Ectodermal cell (in vitro differentiated cells): ENCODE results near the gene ZNF263.
A peak's percentile ranks its signal among the peaks of the same experiment; 100 is the strongest.

ENCODE experiments used
- H3K27ac ChIP-seq: 2 replicates; pipeline ENCODE4 v1.7.0; 2013; ENCODE audit warnings: mild to moderate bottlenecking, low read depth, low read length; ENCODE audit not compliant: insufficient read depth, poor library complexity, severe bottlenecking
- H3K27me3 ChIP-seq: 2 replicates; pipeline ENCODE4 v1.7.0; 2013; ENCODE audit warnings: mild to moderate bottlenecking, low read length; ENCODE audit not compliant: insufficient read depth, control insufficient read depth, poor library complexity, severe bottlenecking
- H3K36me3 ChIP-seq: one replicate; pipeline ENCODE4 v1.7.0; 2013; ENCODE audit warnings: low read length; ENCODE audit not compliant: control insufficient read depth, insufficient read depth
- H3K4me1 ChIP-seq: one replicate; pipeline ENCODE4 v1.7.0; 2013; ENCODE audit warnings: low read length; ENCODE audit not compliant: control insufficient read depth, insufficient read depth
- H3K4me3 ChIP-seq: 2 replicates; pipeline ENCODE4 v1.7.0; 2013; ENCODE audit warnings: low read depth, low read length, control low read depth; ENCODE audit not compliant: insufficient read depth
- H3K9me3 ChIP-seq: 2 replicates; pipeline ENCODE4 v1.7.0; 2013; ENCODE audit warnings: mild to moderate bottlenecking, low read length, moderate library complexity; ENCODE audit not compliant: control insufficient read depth
- WGBS, 2 experiments: methylation state at CpG; one replicate each; pipeline ENCODE4 v1.1.7; 2013; ENCODE audit warnings: missing lambda C conversion rate in 2 of 2; 5-methylcytosine and 5-hydroxymethylcytosine counted together

The ZNF263 gene

GRCh38 chr16:3248596-3248995, 34.7 kb upstream of the ZNF263 start:
- Histone ChIP-seq H3K4me3 (no peak overlapping the region), H3K27ac (no peak overlapping the region), H3K9me3 (no peaks in the 10 kb centered on the region), H3K4me1 (no peaks in the 10 kb centered on the region), H3K36me3 (no peaks in the 10 kb centered on the region), H3K27me3 (no peaks in the 10 kb centered on the region)
- WGBS, 2 experiments: 79% methylated on average over 5 of the region's 5 CpGs

- no peaks in the 10 kb centered on the region for H3K27me3 ChIP-seq
- H3K36me3 ChIP-seq: no peaks in the 10 kb centered on the region
- no peak overlapping the region for H3K4me3 ChIP-seq
- 77 to 88% methylated on average over 1 of the region's 1 CpG for WGBS, 2 experiments
- H3K4me1 ChIP-seq: no peaks in the 10 kb centered on the region
- H3K27ac ChIP-seq: no peak overlapping the region
- H3K9me3 ChIP-seq: no peaks in the 10 kb centered on the region
Measured at GRCh38 chr16:3249020-3249419, 34.3 kb upstream of the ZNF263 start.

- Histone ChIP-seq H3K4me3 (no peak overlapping the region), H3K36me3 (no peaks in the 10 kb centered on the region), H3K27me3 (no peaks in the 10 kb centered on the region), H3K9me3 (no peaks in the 10 kb centered on the region), H3K27ac (no peak overlapping the region), H3K4me1 (no peaks in the 10 kb centered on the region)
- 84 to 87% methylated on average over 14 of the region's 14 CpGs for WGBS, 2 experiments
Measured at GRCh38 chr16:3249451-3249850, 33.8 kb upstream of the ZNF263 start.

- no peaks in the 10 kb centered on the region for H3K27me3 ChIP-seq
- no peaks in the 10 kb centered on the region for H3K36me3 ChIP-seq
- H3K4me3 ChIP-seq: no peak overlapping the region
- no peak overlapping the region for H3K27ac ChIP-seq
- H3K9me3 ChIP-seq: no peaks in the 10 kb centered on the region
- 80 to 91% methylated on average over 4 of the region's 4 CpGs for WGBS, 2 experiments
- H3K4me1 ChIP-seq: no peaks in the 10 kb centered on the region
Measured at GRCh38 chr16:3252967-3253366, 30.3 kb upstream of the ZNF263 start.

GRCh38 chr16:3254309-3254708, 29.0 kb upstream of the ZNF263 start:
- no peaks in the 10 kb centered on the region for H3K4me1 ChIP-seq
- H3K36me3 ChIP-seq: no peaks in the 10 kb centered on the region
- H3K27ac ChIP-seq: no peak overlapping the region
- no peaks in the 10 kb centered on the region for H3K27me3 ChIP-seq
- no peak overlapping the region for H3K4me3 ChIP-seq
- no peaks in the 10 kb centered on the region for H3K9me3 ChIP-seq
- WGBS, 2 experiments: 85 to 87% methylated on average over 35 of the region's 35 CpGs

GRCh38 chr16:3256146-3256865, 27.0 kb upstream of the ZNF263 start, which contains the start of gene MEFV:
Gene MEFV (minus strand): TSS chr16:3256633. CDS start chr16:3256587, 46 bp downstream.
- no peak within 1 kb of the TSS for H3K27ac ChIP-seq
- no peak within 1 kb of the TSS for H3K4me3 ChIP-seq
- H3K27me3 ChIP-seq: no peaks in the 10 kb centered on the region
- WGBS, 2 experiments: 87 to 88% methylated on average over 14 of the region's 14 CpGs
- H3K4me1 ChIP-seq: no peaks in the 10 kb centered on the region
- no peaks in the 10 kb centered on the region for H3K9me3 ChIP-seq
- H3K36me3 ChIP-seq: no peaks in the 10 kb centered on the region

GRCh38 chr16:3256866-3257465, 26.3 kb upstream of the ZNF263 start:
- no peak overlapping the region for H3K4me3 ChIP-seq
- no peak overlapping the region for H3K27ac ChIP-seq
- WGBS, 2 experiments: 84 to 87% methylated on average over 9 of the region's 9 CpGs
- H3K4me1 ChIP-seq: no peaks in the 10 kb centered on the region
- H3K36me3 ChIP-seq: no peaks in the 10 kb centered on the region
- no peaks in the 10 kb centered on the region for H3K9me3 ChIP-seq
- no peaks in the 10 kb centered on the region for H3K27me3 ChIP-seq

GRCh38 chr16:3259836-3260235, 23.5 kb upstream of the ZNF263 start:
- Histone ChIP-seq H3K27ac (no peak overlapping the region), H3K36me3 (no peaks in the 10 kb centered on the region), H3K4me3 (no peak overlapping the region), H3K9me3 (no peaks in the 10 kb centered on the region), H3K27me3 (no peaks in the 10 kb centered on the region), H3K4me1 (no peaks in the 10 kb centered on the region)
- WGBS, 2 experiments: 89 to 94% methylated on average over 6 to 7 of the region's 8 CpGs

GRCh38 chr16:3262517-3262916, 20.8 kb upstream of the ZNF263 start:
- no peak overlapping the region for H3K4me3 ChIP-seq
- no peaks in the 10 kb centered on the region for H3K4me1 ChIP-seq
- 88 to 96% methylated on average over 4 of the region's 4 CpGs for WGBS, 2 experiments
- H3K27ac ChIP-seq: no peak overlapping the region
- H3K36me3 ChIP-seq: no peaks in the 10 kb centered on the region
- no peaks in the 10 kb centered on the region for H3K9me3 ChIP-seq
- H3K27me3 ChIP-seq: no peaks in the 10 kb centered on the region

- Histone ChIP-seq H3K4me1 (no peaks in the 10 kb centered on the region), H3K9me3 (no peaks in the 10 kb centered on the region), H3K27me3 (no peaks in the 10 kb centered on the region), H3K36me3 (no peaks in the 10 kb centered on the region), H3K27ac (no peak overlapping the region), H3K4me3 (peak overlapping the region; percentile 56)
- 21 to 27% methylated on average over 77 of the region's 77 CpGs for WGBS, 2 experiments
Measured at GRCh38 chr16:3264137-3265036, 18.9 kb upstream of the ZNF263 start.
